Measurements from ENCODE around the gene KRT33A.
A peak's percentile ranks its signal among the peaks of the same experiment; 100 is the strongest.
"Not testable (repeated sequence)": the region's sequence is repeated elsewhere in the genome, so short reads cannot be mapped to it uniquely, and the experiment has no call there.

Gene KRT33A
- total RNA-seq, result 0 to 0.06 (median 0) reads per million in 18 experiments

- not testable (repeated sequence) for DNase-seq
These were observed at the start of gene KRT33A for GRCh38 chr17:41350381-41350878. KRT33A (minus strand) TSS chr17:41350828; CDS start chr17:41350767, 61 bp downstream.

- DNase-seq, result peak; percentile 15 to 48
These were observed 46.5 kb upstream of the KRT33A start, which contains the start of gene KRT31 for GRCh38 chr17:41396996-41397660. KRT31 (minus strand) TSS chr17:41397608; CDS start chr17:41397539, 69 bp downstream.

- DNase-seq, result no peak
These were observed 45.7 kb upstream of the KRT33A start for GRCh38 chr17:41396340-41396739.

- no peak for DNase-seq
These were observed 45.0 kb upstream of the KRT33A start for GRCh38 chr17:41395611-41396010.

GRCh38 chr17:41395044-41395443 lies 44.4 kb upstream of the KRT33A start:
- DNase-seq, result not testable (repeated sequence)

GRCh38 chr17:41394254-41394996 lies 43.8 kb upstream of the KRT33A start:
- DNase-seq, result no peak

- DNase-seq, result no peak
These were observed 43.2 kb upstream of the KRT33A start for GRCh38 chr17:41393826-41394225.

- no peak for DNase-seq
These were observed 42.7 kb upstream of the KRT33A start for GRCh38 chr17:41393294-41393693.

GRCh38 chr17:41392278-41392677 lies 41.6 kb upstream of the KRT33A start:
- no peak for DNase-seq

- DNase-seq, result no peak
These were observed 40.9 kb upstream of the KRT33A start for GRCh38 chr17:41391535-41391934.

- no peak for DNase-seq
These were observed 39.8 kb upstream of the KRT33A start for GRCh38 chr17:41390411-41390938.

GRCh38 chr17:41387670-41388069 lies 37.0 kb upstream of the KRT33A start:
- no peak for DNase-seq

GRCh38 chr17:41386227-41386626 lies 35.6 kb upstream of the KRT33A start:
- no peak for DNase-seq

GRCh38 chr17:41383690-41384089 lies 33.1 kb upstream of the KRT33A start:
- no peak for DNase-seq

- DNase-seq, result no peak
These were observed 31.8 kb upstream of the KRT33A start for GRCh38 chr17:41382394-41382793.

- not testable (repeated sequence) for DNase-seq
These were observed 31.3 kb upstream of the KRT33A start, which contains the start of gene KRT34 for GRCh38 chr17:41381943-41382342. KRT34 (minus strand) TSS chr17:41382306; CDS start chr17:41382246, 60 bp downstream.

- not testable (repeated sequence) for DNase-seq
These were observed 29.5 kb upstream of the KRT33A start for GRCh38 chr17:41380091-41380490.

- DNase-seq, result no peak
These were observed 26.9 kb upstream of the KRT33A start for GRCh38 chr17:41377546-41377945.

GRCh38 chr17:41369713-41370112 lies 19.1 kb upstream of the KRT33A start, which contains the start of gene KRT33B:
KRT33B (minus strand) TSS chr17:41369813; CDS start chr17:41369750, 63 bp downstream.
- no peak for DNase-seq

- DNase-seq, result no peak
These were observed 18.4 kb upstream of the KRT33A start for GRCh38 chr17:41369023-41369422.

- DNase-seq, result no peak
These were observed 16.9 kb upstream of the KRT33A start for GRCh38 chr17:41367426-41368075.

GRCh38 chr17:41366070-41366469 lies 15.4 kb upstream of the KRT33A start:
- DNase-seq, result no peak

GRCh38 chr17:41363881-41364280 lies 13.3 kb upstream of the KRT33A start:
- DNase-seq, result no peak

Data from inflammatory macrophage (primary cell).